Astrocyte of the spinal cord (primary cell): ENCODE results near the gene SLC66A2.

Source experiments
- DNase-seq: peaks from one replicate; pipeline ENCODE4 v3.0.0; 2011; ENCODE audit warnings: low read depth, low spot score
- H3K4me3 ChIP-seq: 2 replicates; pipeline ENCODE4 v1.5.1; 2011; ENCODE audit warnings: low read depth, mild to moderate bottlenecking, low read length, moderate library complexity
- in situ Hi-C: cut with HindIII; loops from 2 replicates; pipeline ENCODE4 v1.10.0; 2017; ENCODE audit warnings: low sequenced_read_pairs
- TF ChIP-seq, protein P1 (sequence below): IDR thresholded peaks from 2 replicates; pipeline ENCODE4 v1.5.1; 2012; ENCODE audit warnings: low read depth, mild to moderate bottlenecking, low read length, inconsistent platforms

The SLC66A2 gene

DNA sequence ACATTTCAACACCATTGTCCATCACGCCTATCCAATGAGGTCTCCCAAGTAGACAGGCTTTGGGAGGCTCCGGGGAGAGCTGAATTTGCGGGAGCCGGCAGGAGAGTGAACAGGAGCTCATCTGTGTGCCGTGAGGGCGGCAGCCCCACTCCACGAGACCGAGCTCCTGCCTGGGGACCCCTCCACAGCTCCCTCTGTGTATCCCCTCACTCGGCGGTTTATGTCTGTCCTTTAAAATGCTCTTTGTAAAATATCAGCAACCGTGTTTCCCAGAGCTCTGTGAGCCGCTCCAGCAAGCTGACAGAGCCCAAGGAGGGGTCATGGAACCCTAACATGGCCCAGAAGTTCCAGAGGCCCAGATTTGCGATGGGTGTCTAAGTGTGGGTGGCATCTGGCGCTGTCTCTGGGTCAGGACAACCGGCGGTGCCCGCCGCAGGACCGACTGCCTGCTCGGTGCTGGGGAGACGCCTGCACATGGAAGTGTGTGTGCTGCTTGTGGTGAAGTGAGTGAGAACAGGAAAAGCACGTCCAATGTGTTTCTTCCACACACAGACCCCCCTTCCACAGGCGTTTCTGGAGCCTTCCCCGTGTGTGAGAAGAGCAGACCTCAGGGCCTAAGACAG, 34.8 kb downstream of the SLC66A2 start:
- no peak for DNase-seq
- TF ChIP-seq, protein P1, sequence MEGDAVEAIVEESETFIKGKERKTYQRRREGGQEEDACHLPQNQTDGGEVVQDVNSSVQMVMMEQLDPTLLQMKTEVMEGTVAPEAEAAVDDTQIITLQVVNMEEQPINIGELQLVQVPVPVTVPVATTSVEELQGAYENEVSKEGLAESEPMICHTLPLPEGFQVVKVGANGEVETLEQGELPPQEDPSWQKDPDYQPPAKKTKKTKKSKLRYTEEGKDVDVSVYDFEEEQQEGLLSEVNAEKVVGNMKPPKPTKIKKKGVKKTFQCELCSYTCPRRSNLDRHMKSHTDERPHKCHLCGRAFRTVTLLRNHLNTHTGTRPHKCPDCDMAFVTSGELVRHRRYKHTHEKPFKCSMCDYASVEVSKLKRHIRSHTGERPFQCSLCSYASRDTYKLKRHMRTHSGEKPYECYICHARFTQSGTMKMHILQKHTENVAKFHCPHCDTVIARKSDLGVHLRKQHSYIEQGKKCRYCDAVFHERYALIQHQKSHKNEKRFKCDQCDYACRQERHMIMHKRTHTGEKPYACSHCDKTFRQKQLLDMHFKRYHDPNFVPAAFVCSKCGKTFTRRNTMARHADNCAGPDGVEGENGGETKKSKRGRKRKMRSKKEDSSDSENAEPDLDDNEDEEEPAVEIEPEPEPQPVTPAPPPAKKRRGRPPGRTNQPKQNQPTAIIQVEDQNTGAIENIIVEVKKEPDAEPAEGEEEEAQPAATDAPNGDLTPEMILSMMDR: no peak
- in situ Hi-C loops: no loop called here
- H3K4me3 ChIP-seq: no peak overlapping the region

DNA sequence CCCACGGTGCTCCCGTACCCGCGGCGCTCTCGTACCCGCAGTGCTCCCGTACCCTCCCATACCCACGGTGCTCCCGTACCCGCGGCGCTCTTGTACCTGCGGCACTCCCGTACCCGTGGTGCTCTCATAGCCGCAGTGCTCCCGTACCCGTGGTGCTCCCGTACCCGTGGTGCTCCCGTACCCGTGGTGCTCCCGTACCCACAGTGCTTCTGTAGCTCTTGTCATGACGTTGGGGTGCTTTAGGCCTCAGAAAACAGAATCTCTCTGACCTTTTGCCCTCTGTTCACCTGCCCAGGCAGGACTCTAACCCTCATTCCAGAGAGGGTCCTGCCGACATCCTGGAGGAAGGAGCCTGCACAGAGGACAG, 35.3 kb downstream of the SLC66A2 start:
- TF ChIP-seq, protein P1: no peak
- no peak overlapping the region for H3K4me3 ChIP-seq
- no peak for DNase-seq
- in situ Hi-C loops: no loop called here

DNA sequence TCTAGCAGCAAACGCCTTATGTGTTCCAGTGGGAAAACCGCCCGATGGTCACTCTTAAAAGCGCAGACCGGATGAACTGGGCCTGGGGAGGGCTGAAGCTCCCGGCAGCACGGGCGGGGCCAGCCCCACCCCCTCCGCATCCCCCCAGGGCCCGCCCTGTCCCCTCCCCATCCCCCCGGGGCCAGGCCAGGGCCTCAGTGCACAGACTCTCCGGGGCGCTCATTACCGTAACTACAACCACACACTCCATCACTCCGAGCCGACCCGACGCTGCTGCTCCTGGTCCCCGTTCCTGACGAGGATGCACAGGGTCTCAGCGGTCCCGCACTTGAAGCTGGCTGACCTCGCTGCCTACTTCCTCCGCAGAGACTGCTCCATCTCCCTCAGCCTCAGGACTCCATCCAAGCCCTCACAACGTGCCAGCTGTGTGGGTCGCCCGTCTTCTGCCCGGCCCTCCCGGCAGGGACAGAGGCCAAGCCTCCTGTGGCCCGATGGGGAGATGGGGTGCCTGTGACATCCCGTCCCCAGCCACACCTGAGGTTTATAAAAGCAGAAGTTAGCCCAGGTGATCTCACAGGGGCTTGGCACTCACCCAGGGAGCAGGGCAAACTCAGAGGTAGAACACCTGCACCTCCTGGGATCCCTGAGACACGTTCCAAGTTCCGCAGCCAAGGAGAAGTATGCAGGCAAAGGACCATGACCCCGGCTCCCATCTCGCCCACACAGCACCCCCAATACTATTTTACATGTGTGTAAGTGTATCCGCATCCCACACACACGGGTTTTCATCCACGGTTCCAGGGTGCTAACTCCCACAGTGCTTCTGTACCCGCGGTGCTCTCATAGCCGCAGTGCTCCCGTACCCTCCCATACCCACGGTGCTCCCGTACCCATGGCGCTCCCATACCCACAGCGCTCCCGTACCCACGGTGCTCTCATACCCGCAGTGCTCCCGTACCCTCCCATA, 36.0 kb downstream of the SLC66A2 start:
- DNase-seq: no peak

DNA sequence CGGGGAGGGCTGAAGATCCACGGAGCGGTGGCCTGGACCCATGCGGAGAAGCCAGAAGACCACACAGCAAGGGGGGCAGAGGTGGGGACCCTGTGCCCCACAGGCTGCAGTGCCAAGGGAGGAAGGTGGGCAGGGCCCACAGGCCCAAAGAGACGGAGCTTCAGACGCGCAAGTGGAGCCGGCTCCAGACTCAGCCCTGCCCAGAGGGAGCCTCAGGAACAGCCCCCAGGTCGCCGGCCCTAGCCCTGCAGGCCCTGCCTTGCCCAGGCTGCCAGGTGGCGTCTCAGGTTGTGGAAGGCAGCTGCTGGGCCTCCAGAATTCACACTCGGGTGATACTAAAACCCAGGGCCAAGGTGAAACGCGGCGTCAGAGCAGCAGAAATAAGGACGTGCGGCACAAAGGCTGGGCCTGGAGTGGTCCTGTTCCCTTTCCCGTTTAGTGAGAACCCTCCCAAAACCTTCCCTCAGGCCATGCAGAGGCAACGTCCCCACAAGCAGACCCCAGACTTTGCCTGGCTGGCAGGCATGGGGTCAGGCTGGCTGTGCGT, 36.8 kb downstream of the SLC66A2 start:
- TF ChIP-seq, protein P1: no peak
- in situ Hi-C loops: no loop called here
- no peak for DNase-seq
- H3K4me3 ChIP-seq: no peak overlapping the region

More for the DNA sequence above, 36.0 kb downstream of the SLC66A2 start:
- TF ChIP-seq, protein P1: no peak
- H3K4me3 ChIP-seq: no peak overlapping the region
- in situ Hi-C loops: no loop called here

DNA sequence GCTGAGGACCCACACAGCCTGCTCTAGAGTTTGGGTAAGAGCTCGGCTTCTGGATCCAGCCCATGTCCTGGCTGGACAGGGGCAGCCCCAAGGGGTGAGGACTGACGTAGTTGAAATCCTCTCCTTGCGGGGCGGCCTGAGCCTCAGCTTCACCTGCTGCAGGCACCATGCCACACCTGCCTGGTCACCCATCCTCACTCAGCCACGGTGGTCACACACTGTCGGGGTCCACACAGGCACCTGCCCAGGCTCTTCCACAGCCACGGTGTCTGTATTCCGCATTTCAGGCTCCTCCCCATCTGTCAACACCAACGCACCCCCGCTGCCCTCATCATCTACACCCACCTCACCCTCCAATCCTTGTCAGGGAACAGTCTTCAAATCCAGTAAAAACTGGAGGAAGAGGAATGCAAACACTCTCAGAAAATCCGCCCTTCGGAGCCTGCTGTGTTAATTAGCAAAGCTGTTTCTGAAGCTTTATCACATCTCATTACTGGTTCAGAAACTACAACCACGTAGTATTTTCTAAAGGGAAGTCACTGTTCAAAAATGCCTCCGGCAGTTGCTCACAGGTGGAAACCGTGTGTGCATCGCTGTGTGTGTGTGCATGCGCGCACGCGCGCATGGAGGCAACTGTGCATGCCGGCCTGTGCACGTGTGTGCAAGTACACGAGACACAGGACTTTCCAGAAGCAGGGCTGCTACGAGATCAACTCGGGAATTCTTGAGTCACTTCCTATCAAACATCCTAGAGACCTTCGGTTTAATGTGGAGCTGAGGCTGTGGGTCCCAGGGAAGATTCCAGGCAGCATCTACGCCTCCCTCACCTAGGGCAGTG, 38.2 kb downstream of the SLC66A2 start:
- no peak overlapping the region for H3K4me3 ChIP-seq
- in situ Hi-C loops: no loop called here
- no peak for DNase-seq
- TF ChIP-seq, protein P1: no peak

DNA sequence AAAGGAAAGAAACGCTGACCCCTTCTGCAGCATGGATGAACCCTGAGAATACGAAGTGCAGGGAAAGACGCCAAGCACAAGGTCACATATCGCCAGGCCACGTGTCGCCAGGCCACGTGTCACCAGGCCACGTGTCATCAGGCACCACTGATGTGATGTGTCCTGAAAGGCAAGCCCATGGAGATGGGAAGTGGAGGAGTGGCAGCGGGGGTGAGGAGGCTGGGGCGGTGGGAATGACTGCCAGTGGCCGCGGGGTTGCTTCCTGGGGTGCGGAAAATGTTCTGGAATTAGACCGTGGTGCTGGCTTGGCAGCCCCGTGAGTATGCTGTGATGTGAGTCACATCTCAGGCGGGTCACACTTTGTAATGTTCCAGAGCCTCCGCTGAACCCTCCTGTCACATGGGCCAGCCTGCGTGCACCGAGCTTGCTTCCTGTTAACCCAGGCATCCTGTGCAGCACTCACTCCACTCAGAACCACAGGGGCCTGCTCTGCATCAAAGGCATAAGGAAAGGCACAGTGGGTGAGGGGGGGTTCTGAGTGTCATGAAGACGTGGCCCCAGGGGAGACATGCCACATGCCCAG, 39.0 kb downstream of the SLC66A2 start:
- peak; percentile 75 for DNase-seq
- in situ Hi-C loops: no loop called here
- no peak overlapping the region for H3K4me3 ChIP-seq
- TF ChIP-seq, protein P1: no peak
